H1 (cell line): ENCODE data around the gene SLC1A2. TPM values are rescaled to one million over a fixed set of nuclear protein-coding genes. Genes with fewer than 3 reads are reported as not detected.

Experiments used
- CTCF ChIA-PET: fragments of 300-600 bp; sonication (Branson Sonifier 250); formaldehyde crosslinking; loops from one replicate; lab custom pipeline; 2021; ENCODE audit not compliant: partially characterized antibody; lab: Charles Lee
- POLR2A ChIA-PET: fragments of 300-600 bp; sonication (Branson Sonifier 250); formaldehyde crosslinking; loops from one replicate; lab custom pipeline; 2021; ENCODE audit warnings: inconsistent platforms; ENCODE audit not compliant: partially characterized antibody; lab: Charles Lee
- DNase-seq, 2 experiments: peaks; one replicate each; pipeline versions ENCODE4 v3.0.0 to v3.0.0-alpha.2; 2010 to 2022; ENCODE audit warnings: low spot score in 2 of 2, low read depth in 1 of 2, mixed read lengths in 1 of 2
- FAIRE-seq: peaks from 2 replicates; lab custom pipeline; 2011; peaks lifted over from hg19 to GRCh38; lab: Jason Lieb, UNC
- H2AFZ ChIP-seq: 2 replicates; pipeline ENCODE4 v1.8.1; 2012; ENCODE audit warnings: low read length, inconsistent platforms
- H2AK5ac ChIP-seq: 2 replicates; pipeline ENCODE4 v1.6.1; 2013; ENCODE audit warnings: low read depth, low read length
- H2BK120ac ChIP-seq: replicated peaks from 2 replicates; pipeline ENCODE3; 2013; ENCODE audit warnings: low read depth, low read length, inconsistent platforms
- H2BK12ac ChIP-seq: 2 replicates; pipeline ENCODE4 v1.6.1; 2013; ENCODE audit warnings: low read depth, low read length
- H2BK15ac ChIP-seq: 2 replicates; pipeline ENCODE4 v1.6.1; 2013; ENCODE audit warnings: low read length
- H2BK20ac ChIP-seq: 2 replicates; pipeline ENCODE4 v1.6.1; 2013; ENCODE audit warnings: low read length
- H2BK5ac ChIP-seq: 2 replicates; pipeline ENCODE4 v1.6.1; 2013; ENCODE audit warnings: low read depth, low read length
- H3K14ac ChIP-seq: 2 replicates; pipeline ENCODE4 v1.6.1; 2013; ENCODE audit warnings: inconsistent platforms; ENCODE audit not compliant: insufficient read length
- H3K18ac ChIP-seq: 2 replicates; pipeline ENCODE4 v1.6.1; 2013; ENCODE audit warnings: low read length; ENCODE audit errors: extremely low read depth
- H3K23ac ChIP-seq: 2 replicates; pipeline ENCODE4 v1.6.1; 2013; ENCODE audit warnings: inconsistent platforms; ENCODE audit not compliant: insufficient read length
- H3K23me2 ChIP-seq: 2 replicates; pipeline ENCODE4 v1.6.1; 2013; ENCODE audit warnings: low read depth, low read length
- H3K27ac ChIP-seq: 2 replicates; pipeline ENCODE4 v1.6.1; 2011; ENCODE audit warnings: low read depth, low read length, inconsistent platforms
- H3K27me3 ChIP-seq, 4 experiments: replicated peaks in 1 of 4; 1 replicate in 1 of 4; 2 replicates in 3 of 4; pipeline versions ENCODE4 v1.6.1 to v1.8.1; 2011 to 2013; ENCODE audit warnings: low read length in 3 of 4, mild to moderate bottlenecking in 3 of 4, inconsistent platforms in 2 of 4, mixed read lengths in 2 of 4, moderate library complexity in 1 of 4; ENCODE audit not compliant: control insufficient read depth in 3 of 4, insufficient read depth in 3 of 4; ENCODE audit errors: extremely low read depth in 1 of 4
- H3K36me3 ChIP-seq, 4 experiments: 2 replicates each; pipeline versions ENCODE4 v1.6.1 to v1.8.1; 2011 to 2013; ENCODE audit warnings: mild to moderate bottlenecking in 4 of 4, low read length in 3 of 4, moderate library complexity in 2 of 4, control low read depth in 1 of 4, inconsistent platforms in 1 of 4; ENCODE audit not compliant: insufficient read depth in 4 of 4, control insufficient read depth in 2 of 4
- H3K4ac ChIP-seq: replicated peaks from 2 replicates; pipeline ENCODE3; 2013; ENCODE audit warnings: low read length, low read depth, mixed read lengths, inconsistent platforms; ENCODE audit not compliant: insufficient read length
- H3K4me1 ChIP-seq, 4 experiments: replicated peaks in 1 of 4; 1 replicate in 1 of 4; 2 replicates in 3 of 4; pipeline versions ENCODE4 v1.6.1 to v1.8.1; 2011 to 2013; ENCODE audit warnings: low read length in 3 of 4, inconsistent platforms in 2 of 4, mixed read lengths in 1 of 4; ENCODE audit not compliant: insufficient read depth in 4 of 4, control insufficient read depth in 3 of 4
- H3K4me2 ChIP-seq, 2 experiments: 2 replicates each; pipeline versions ENCODE4 v1.6.1 to v1.8.1; 2011 to 2013; ENCODE audit warnings: low read depth in 2 of 2, low read length in 2 of 2, control low read depth in 1 of 2, inconsistent platforms in 1 of 2, mild to moderate bottlenecking in 1 of 2; ENCODE audit not compliant: insufficient read depth in 1 of 2
- H3K4me3 ChIP-seq, 4 experiments: fragments of 200-600, 300-600 bp in 1 of 4; sonication (generic), shearing (Covaris generic), sonication (Bioruptor Twin) in 1 of 4; 2 replicates each; pipeline versions ENCODE4 v1.5.1 to v1.8.1; 2011 to 2016; ENCODE audit warnings: low read length in 4 of 4, low read depth in 3 of 4, control low read depth in 2 of 4, inconsistent platforms in 2 of 4, mild to moderate bottlenecking in 2 of 4, mixed read lengths in 1 of 4, moderate library complexity in 1 of 4; ENCODE audit not compliant: insufficient read depth in 2 of 4; ENCODE audit errors: extremely low read depth in 1 of 4
- H3K56ac ChIP-seq: replicated peaks from 2 replicates; pipeline ENCODE3; 2013; ENCODE audit warnings: low read depth, mild to moderate bottlenecking, mixed read lengths, low read length, inconsistent platforms; ENCODE audit not compliant: insufficient read length
- H3K79me1 ChIP-seq: 2 replicates; pipeline ENCODE4 v1.6.1; 2013; ENCODE audit warnings: low read depth, low read length, control low read depth
- H3K79me2 ChIP-seq, 2 experiments: 2 replicates each; pipeline versions ENCODE4 v1.6.1 to v1.8.1; 2012 to 2013; ENCODE audit warnings: low read length in 2 of 2, mild to moderate bottlenecking in 2 of 2, inconsistent platforms in 1 of 2; ENCODE audit not compliant: insufficient read depth in 2 of 2, control insufficient read depth in 1 of 2
- H3K9ac ChIP-seq, 4 experiments: replicated peaks in 1 of 4; 1 replicate in 1 of 4; 2 replicates in 3 of 4; pipeline versions ENCODE4 v1.6.1 to v1.8.1; 2011 to 2013; ENCODE audit warnings: low read depth in 3 of 4, low read length in 3 of 4, control low read depth in 2 of 4, mild to moderate bottlenecking in 2 of 4, moderate library complexity in 2 of 4, inconsistent platforms in 1 of 4; ENCODE audit errors: extremely low read depth in 1 of 4
- H3K9me3 ChIP-seq, 2 experiments: 2 replicates each; pipeline versions ENCODE4 v1.6.1 to v1.8.1; 2012 to 2013; ENCODE audit warnings: mild to moderate bottlenecking in 2 of 2, moderate library complexity in 2 of 2, control low read depth in 1 of 2, inconsistent platforms in 1 of 2, low read depth in 1 of 2, low read length in 1 of 2, mixed read lengths in 1 of 2; ENCODE audit not compliant: insufficient read depth in 2 of 2
- H4K20me1 ChIP-seq, 2 experiments: replicated peaks in 1 of 2; 2 replicates each; pipeline versions ENCODE3 to v1.8.1; 2011 to 2013; ENCODE audit warnings: inconsistent platforms in 2 of 2, low read length in 2 of 2, mild to moderate bottlenecking in 1 of 2; ENCODE audit not compliant: insufficient read depth in 2 of 2, control insufficient read depth in 1 of 2
- H4K5ac ChIP-seq: 2 replicates; pipeline ENCODE4 v1.6.1; 2013; ENCODE audit warnings: low read length, low read depth, mixed read lengths, inconsistent platforms; ENCODE audit not compliant: insufficient read length
- H4K8ac ChIP-seq: 2 replicates; pipeline ENCODE4 v1.8.0; 2013; ENCODE audit warnings: mild to moderate bottlenecking, moderate library complexity, low read length, inconsistent platforms; ENCODE audit not compliant: insufficient read depth; ENCODE audit errors: extremely low read depth
- H4K91ac ChIP-seq: replicated peaks from 2 replicates; pipeline ENCODE3; 2013; ENCODE audit warnings: low read length, mixed read lengths, inconsistent platforms; ENCODE audit not compliant: insufficient read length
- MAX ChIP-seq: IDR thresholded peaks from 2 replicates; pipeline ENCODE4 v1.6.1; 2012; ENCODE audit warnings: inconsistent platforms
- SAP30 ChIP-seq: fragments of 300-600 bp; sonication (generic); IDR thresholded peaks from 2 replicates; pipeline ENCODE4 v1.7.1; 2012; ENCODE audit warnings: low read length, moderate library complexity, mild to moderate bottlenecking, inconsistent platforms; ENCODE audit not compliant: insufficient read depth, insufficient replicate concordance
- SIN3A ChIP-seq, 2 experiments: IDR thresholded peaks in 1 of 2; conservative IDR thresholded peaks in 1 of 2; 2 replicates each; pipeline ENCODE4 v1.6.1; 2011 to 2012; ENCODE audit warnings: low read length in 2 of 2, improper control_type of control experiment in 1 of 2, low read depth in 1 of 2, mild to moderate bottlenecking in 1 of 2
- TAF1 ChIP-seq: IDR thresholded peaks from 2 replicates; pipeline ENCODE4 v1.6.1; 2011; ENCODE audit warnings: mild to moderate bottlenecking, low read depth, low read length
- WGBS, 2 experiments: shearing (Covaris generic) in 1 of 2; methylation state at CpG; one replicate each; pipeline versions ENCODE4 v1.1.6 to v1.1.7; 2013 to 2015; ENCODE audit warnings: low lambda C conversion rate in 2 of 2, mixed read lengths in 2 of 2, inconsistent platforms in 1 of 2, low coverage in 1 of 2, missing lambda C conversion rate in 1 of 2; ENCODE audit not compliant: insufficient replicate concordance in 2 of 2, insufficient coverage in 1 of 2, insufficient read length in 1 of 2; ENCODE audit errors: extremely low coverage in 1 of 2, missing lambda C conversion rate in 1 of 2; 5-methylcytosine and 5-hydroxymethylcytosine counted together
- polyA plus RNA-seq, 7 experiments: library from polyadenylated mRNA; depleted of rRNA in 3 of 7; stranded (reverse) in 5 of 7; unstranded in 2 of 7; fragments of >200 nt in 5 of 7; fragments of 200-250 nt in 2 of 7; gene quantifications; 1 replicate in 5 of 7; 2 replicates in 1 of 7; 4 replicates in 1 of 7; pipeline versions ENCODE4 v1.2.1 to v1.2.3, GENCODE V29; 2011 to 2013; ENCODE audit warnings: missing spikeins in 2 of 7, mixed read lengths in 2 of 7
- total RNA-seq: library from RNA; stranded (reverse); fragmentation: NEBNext Ultra II Directional; extraction: Animal tissue kit (Norgen Biotek cat#: 25700); gene quantifications from 2 replicates; pipeline ENCODE4 v1.2.1, GENCODE V29; 2021

The SLC1A2 gene
- total and polyA plus RNA-seq, 2 of the 8 experiments (the other 6 are each of a cell fraction or from before 2014, with no cell fraction given): 0.57 to 1.2 TPM

DNA sequence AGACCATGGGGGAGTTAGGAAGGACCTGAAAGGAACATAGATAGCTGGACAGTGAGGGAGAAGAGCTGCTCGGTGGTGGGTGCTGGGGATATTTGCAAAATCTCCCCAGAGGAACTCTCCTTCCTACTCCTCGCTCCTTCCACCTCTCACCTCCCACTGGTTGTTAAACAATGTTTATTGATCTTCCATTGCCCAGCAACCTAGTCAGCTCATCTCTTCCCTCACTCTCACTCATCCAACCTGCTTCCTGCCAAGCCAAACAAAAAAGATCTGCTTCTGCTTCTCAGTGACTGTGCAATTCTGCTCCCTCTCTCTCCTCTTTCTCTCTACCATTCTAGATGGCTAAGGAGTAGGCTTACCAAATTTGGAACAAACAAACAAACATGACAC is 115.0 kb downstream of the SLC1A2 start:
- no peak for DNase-seq
- CTCF ChIA-PET: interaction anchor here (0.9 to 4.0 kb wide), 12 partner anchors 9 to 379 kb away, joined by 3 to 36 read pairs (median 4); no protein-coding TSS in a partner anchor
- Histone ChIP-seq H3K4ac (no peak overlapping the region), H3K27ac (no peak overlapping the region), H2BK120ac (no peak overlapping the region), H3K4me1 (peaks cover 0 to 2% (median 0%) of the 10 kb centered on the region in 4 experiments; a peak in 1 of 7 replicates), H2BK12ac (no peak overlapping the region), H3K36me3 (no peaks in the 10 kb centered on the region), H3K18ac (no peak overlapping the region), H3K79me2 (no peaks in the 10 kb centered on the region), H3K9ac (no peak overlapping the region), H2AK5ac (no peak overlapping the region), H3K23ac (no peak overlapping the region), H4K91ac (no peak overlapping the region), H2BK15ac (no peak overlapping the region), H4K20me1 (no peaks in the 10 kb centered on the region), H3K4me2 (no peak overlapping the region), H3K4me3 (no peak overlapping the region), H3K56ac (no peak overlapping the region), H2BK20ac (no peak overlapping the region), H4K8ac (no peak overlapping the region), H3K27me3 (no peaks in the 10 kb centered on the region), H3K23me2 (no peaks in the 10 kb centered on the region), H2BK5ac (no peak overlapping the region), H2AFZ (no peak overlapping the region), H3K9me3 (no peaks in the 10 kb centered on the region), H4K5ac (no peak overlapping the region), H3K79me1 (no peaks in the 10 kb centered on the region), H3K14ac (no peak overlapping the region)
- no peak for FAIRE-seq
- POLR2A ChIA-PET: no interaction called here
- TF ChIP-seq MAX (no peak), SAP30 (no peak), SIN3A (conservative IDR thresholded peaks at IDR 0.05 in 1 of 2, IDR thresholded peaks at IDR 0.05 in 1 of 2; ENCODE audit: low read depth in 1 of 2, low read length in 2 of 2) (no peak), TAF1 (no peak)
- WGBS, 2 experiments: 92% methylated on average over 2 of the region's 2 CpGs; no CpG with 5 or more reads in 1 of the 2 experiments
